HEK293 (cell line): Measurements from ENCODE around the gene CLCNKB.

Experiments used
- CTCF ChIA-PET: fragments of 350-600 bp; formaldehyde crosslinking; extraction: SDS; loops from one replicate; lab custom pipeline; 2021; ENCODE audit warnings: antibody characterized with exemption; lab: Yijun Ruan, JAX
- POLR2A ChIA-PET: fragments of 300-600 bp; formaldehyde crosslinking; extraction: SDS; loops from one replicate; lab custom pipeline; 2020; ENCODE audit warnings: antibody characterized with exemption, inconsistent platforms; lab: Yijun Ruan, JAX
- H3K27ac ChIP-seq: fragments of 200-500 bp; sonication (Bioruptor generic); 2 replicates; pipeline ENCODE4 v1.5.1; 2014; ENCODE audit warnings: low read depth, low read length, control low read depth, inconsistent platforms; ENCODE audit errors: extremely low read depth
- H3K36me3 ChIP-seq, 2 experiments: fragments of 200-500 bp in 1 of 2; sonication (Bioruptor generic) in 1 of 2; 1 replicate in 1 of 2; 2 replicates in 1 of 2; pipeline ENCODE4 v1.5.1; 2014 to 2017; ENCODE audit warnings: inconsistent platforms in 2 of 2, low read length in 2 of 2; ENCODE audit not compliant: control insufficient read depth in 2 of 2, insufficient read depth in 1 of 2
- H3K4me1 ChIP-seq: fragments of 200-500 bp; sonication (Bioruptor generic); 2 replicates; pipeline ENCODE4 v1.5.1; 2014; ENCODE audit warnings: mild to moderate bottlenecking, low read length, inconsistent platforms; ENCODE audit not compliant: control insufficient read depth, insufficient read depth
- H3K4me3 ChIP-seq: 2 replicates; pipeline ENCODE4 v1.5.1; 2011; ENCODE audit warnings: low read depth, mild to moderate bottlenecking, control low read depth, low read length, moderate library complexity
- H3K9me3 ChIP-seq: fragments of 200-500 bp; sonication (Bioruptor generic); 2 replicates; pipeline ENCODE4 v1.5.1; 2014; ENCODE audit warnings: low read depth, low read length, inconsistent platforms; ENCODE audit not compliant: control insufficient read depth, insufficient read depth
- CTCF ChIP-seq: fragments of 450-650 bp; formaldehyde crosslinking; IDR thresholded peaks from 2 replicates; pipeline ENCODE4 v1.5.1; 2016; ENCODE audit warnings: missing biosample characterization, missing genetic modification characterization
- EGR2 ChIP-seq: fragments of 450-650 bp; formaldehyde crosslinking; IDR thresholded peaks from 2 replicates; pipeline ENCODE4 v1.5.1; 2016; ENCODE audit warnings: low read depth, missing biosample characterization, missing genetic modification characterization
- HOXC10 ChIP-seq: sonication (generic); formaldehyde crosslinking; IDR thresholded peaks from 2 replicates; pipeline ENCODE4 v1.8.1; 2023; ENCODE audit warnings: mild to moderate bottlenecking, missing genetic modification reagents
- KLF1 ChIP-seq: fragments of 450-650 bp; formaldehyde crosslinking; IDR thresholded peaks from 2 replicates; pipeline ENCODE4 v1.5.1; 2016; ENCODE audit warnings: missing biosample characterization, missing genetic modification characterization
- YY2 ChIP-seq: fragments of 450-650 bp; formaldehyde crosslinking; IDR thresholded peaks from 2 replicates; pipeline ENCODE4 v1.5.1; 2016; ENCODE audit warnings: missing biosample characterization, missing genetic modification characterization
- ZBTB17 ChIP-seq: fragments of 450-650 bp; formaldehyde crosslinking; IDR thresholded peaks from 2 replicates; pipeline ENCODE4 v1.5.1; 2016; ENCODE audit warnings: missing biosample characterization, missing genetic modification characterization
- ZFHX2 ChIP-seq: fragments of 450-650 bp; formaldehyde crosslinking; conservative IDR thresholded peaks from 2 replicates; pipeline ENCODE4 v1.5.1; 2016; ENCODE audit warnings: missing biosample characterization, missing genetic modification characterization
- ZFP37 ChIP-seq: fragments of 450-650 bp; formaldehyde crosslinking; IDR thresholded peaks from 2 replicates; pipeline ENCODE4 v1.5.1; 2016; ENCODE audit warnings: missing biosample characterization, missing genetic modification characterization
- ZIC2 ChIP-seq: fragments of 450-650 bp; formaldehyde crosslinking; IDR thresholded peaks from 2 replicates; pipeline ENCODE4 v1.5.1; 2016; ENCODE audit warnings: missing biosample characterization, missing genetic modification characterization
- ZNF16 ChIP-seq: fragments of 450-650 bp; formaldehyde crosslinking; IDR thresholded peaks from 2 replicates; pipeline ENCODE4 v1.5.1; 2016; ENCODE audit warnings: low read depth, missing biosample characterization, missing genetic modification characterization
- ZNF2 ChIP-seq: fragments of 450-650 bp; formaldehyde crosslinking; IDR thresholded peaks from 2 replicates; pipeline ENCODE4 v1.5.1; 2016; ENCODE audit warnings: missing biosample characterization, missing genetic modification characterization
- ZNF366 ChIP-seq: fragments of 450-650 bp; formaldehyde crosslinking; conservative IDR thresholded peaks from 2 replicates; pipeline ENCODE4 v1.5.1; 2016; ENCODE audit warnings: missing biosample characterization, missing genetic modification characterization
- ZNF423 ChIP-seq: fragments of 450-650 bp; formaldehyde crosslinking; IDR thresholded peaks from 2 replicates; pipeline ENCODE4 v1.5.1; 2016; ENCODE audit warnings: missing biosample characterization, missing genetic modification characterization
- ZNF449 ChIP-seq: fragments of 450-650 bp; formaldehyde crosslinking; IDR thresholded peaks from 2 replicates; pipeline ENCODE4 v1.5.1; 2017; ENCODE audit warnings: missing biosample characterization, mild to moderate bottlenecking, missing genetic modification characterization, moderate library complexity
- ZSCAN16 ChIP-seq: fragments of 450-650 bp; formaldehyde crosslinking; IDR thresholded peaks from 2 replicates; pipeline ENCODE4 v1.5.1; 2016; ENCODE audit warnings: missing biosample characterization, missing genetic modification characterization
- ZSCAN18 ChIP-seq: fragments of 450-650 bp; formaldehyde crosslinking; IDR thresholded peaks from 2 replicates; pipeline ENCODE4 v1.5.1; 2016; ENCODE audit warnings: missing biosample characterization, missing genetic modification characterization
- TF ChIP-seq, protein P1 (sequence below): fragments of 450-650 bp; formaldehyde crosslinking; IDR thresholded peaks from 2 replicates; pipeline ENCODE4 v1.5.1; 2016; ENCODE audit warnings: missing biosample characterization, missing genetic modification characterization
- TF ChIP-seq, protein P2 (sequence below): fragments of 450-650 bp; formaldehyde crosslinking; IDR thresholded peaks from 2 replicates; pipeline ENCODE4 v1.5.1; 2016; ENCODE audit warnings: missing biosample characterization, missing genetic modification characterization, borderline replicate concordance
- TF ChIP-seq, protein P3 (sequence below): fragments of 450-650 bp; formaldehyde crosslinking; IDR thresholded peaks from 2 replicates; pipeline ENCODE4 v1.5.1; 2016; ENCODE audit warnings: missing biosample characterization, missing genetic modification characterization

The CLCNKB gene

DNA sequence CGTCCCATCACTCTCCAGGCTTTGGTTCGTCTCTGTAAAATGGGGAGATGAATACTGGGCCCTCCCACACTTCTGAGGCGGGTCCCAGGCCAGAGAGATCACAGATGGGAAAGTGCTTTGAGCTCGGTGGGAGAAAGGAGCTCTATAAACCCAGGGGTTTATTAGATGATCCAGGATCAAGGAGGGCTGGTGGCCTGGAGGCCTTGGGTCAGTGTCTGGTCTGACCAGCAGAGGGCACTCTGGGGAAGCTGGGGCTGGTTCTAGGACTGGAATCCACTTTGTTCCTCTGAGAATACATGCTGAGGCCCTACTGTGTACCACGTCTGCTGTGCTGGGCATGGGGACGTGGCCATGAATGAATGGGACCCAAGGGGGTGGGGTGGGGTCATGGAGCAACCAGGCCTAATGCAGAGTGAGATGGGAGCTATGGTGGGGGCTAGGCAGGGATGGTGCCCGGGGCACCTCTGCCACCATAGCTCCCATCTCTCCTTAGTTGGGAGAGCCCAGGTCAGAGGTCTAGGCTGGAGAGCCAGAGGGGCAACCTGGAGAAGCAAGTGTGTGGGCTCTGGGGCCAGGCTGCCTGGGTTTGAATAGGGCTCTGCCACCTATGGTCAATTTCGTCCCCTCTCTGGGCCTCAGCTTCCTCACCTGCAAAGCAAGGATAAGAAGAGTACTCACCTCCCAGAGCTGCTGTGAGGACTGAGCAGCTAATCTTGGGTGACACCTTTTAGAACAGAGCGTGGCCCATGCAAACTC lies 38.9 kb downstream of the CLCNKB start (continued):
- no peak for TF ChIP-seq ZNF366
- TF ChIP-seq ZNF16 (tag by site-specific recombination), result peak; percentile 78
- TF ChIP-seq HOXC10, result no peak
- TF ChIP-seq ZNF2 (tag by site-specific recombination), result no peak
- TF ChIP-seq ZIC2 (tag by site-specific recombination), result 0 out of 2 replicates have a peak, but pooled peaks have one; percentile 11
- 0 out of 2 replicates have a peak, but pooled peaks have one; percentile 28 for TF ChIP-seq ZBTB17
- peak; percentile 83 for TF ChIP-seq CTCF
- TF ChIP-seq YY2 (tag by site-specific recombination), result no peak
- no peak for TF ChIP-seq ZSCAN16 (tag by site-specific recombination)
- TF ChIP-seq ZNF449, result 0 out of 2 replicates have a peak, but pooled peaks have one; percentile 14
- TF ChIP-seq, all 188 proteins: peak for 8

GRCh38 chr1:16083486-16083885 lies 39.9 kb downstream of the CLCNKB start:
- H3K27ac ChIP-seq, result no peak overlapping the region
- H3K36me3 ChIP-seq, result no peaks in the 10 kb centered on the region
- CTCF ChIA-PET, result interaction anchor here (0.6 to 9.7 kb wide), 18 partner anchors 10 to 537 kb away, joined by 3 to 427 read pairs (median 16); partner anchors contain the start of genes EPHA2 and FAM131C
- POLR2A ChIA-PET, result interaction anchor here (1.3 to 3.0 kb wide), 3 partner anchors 30 to 105 kb away, joined by 3 to 9 read pairs (median 5); no protein-coding TSS in a partner anchor
- H3K9me3 ChIP-seq, result no peaks in the 10 kb centered on the region
- TF ChIP-seq ZFHX2 (tag by site-specific recombination) (peak; percentile 85), KLF1 (tag by site-specific recombination) (peak; percentile 85), ZFP37 (no peak), EGR2 (tag by site-specific recombination) (peak; percentile 80)
- TF ChIP-seq, protein P1, sequence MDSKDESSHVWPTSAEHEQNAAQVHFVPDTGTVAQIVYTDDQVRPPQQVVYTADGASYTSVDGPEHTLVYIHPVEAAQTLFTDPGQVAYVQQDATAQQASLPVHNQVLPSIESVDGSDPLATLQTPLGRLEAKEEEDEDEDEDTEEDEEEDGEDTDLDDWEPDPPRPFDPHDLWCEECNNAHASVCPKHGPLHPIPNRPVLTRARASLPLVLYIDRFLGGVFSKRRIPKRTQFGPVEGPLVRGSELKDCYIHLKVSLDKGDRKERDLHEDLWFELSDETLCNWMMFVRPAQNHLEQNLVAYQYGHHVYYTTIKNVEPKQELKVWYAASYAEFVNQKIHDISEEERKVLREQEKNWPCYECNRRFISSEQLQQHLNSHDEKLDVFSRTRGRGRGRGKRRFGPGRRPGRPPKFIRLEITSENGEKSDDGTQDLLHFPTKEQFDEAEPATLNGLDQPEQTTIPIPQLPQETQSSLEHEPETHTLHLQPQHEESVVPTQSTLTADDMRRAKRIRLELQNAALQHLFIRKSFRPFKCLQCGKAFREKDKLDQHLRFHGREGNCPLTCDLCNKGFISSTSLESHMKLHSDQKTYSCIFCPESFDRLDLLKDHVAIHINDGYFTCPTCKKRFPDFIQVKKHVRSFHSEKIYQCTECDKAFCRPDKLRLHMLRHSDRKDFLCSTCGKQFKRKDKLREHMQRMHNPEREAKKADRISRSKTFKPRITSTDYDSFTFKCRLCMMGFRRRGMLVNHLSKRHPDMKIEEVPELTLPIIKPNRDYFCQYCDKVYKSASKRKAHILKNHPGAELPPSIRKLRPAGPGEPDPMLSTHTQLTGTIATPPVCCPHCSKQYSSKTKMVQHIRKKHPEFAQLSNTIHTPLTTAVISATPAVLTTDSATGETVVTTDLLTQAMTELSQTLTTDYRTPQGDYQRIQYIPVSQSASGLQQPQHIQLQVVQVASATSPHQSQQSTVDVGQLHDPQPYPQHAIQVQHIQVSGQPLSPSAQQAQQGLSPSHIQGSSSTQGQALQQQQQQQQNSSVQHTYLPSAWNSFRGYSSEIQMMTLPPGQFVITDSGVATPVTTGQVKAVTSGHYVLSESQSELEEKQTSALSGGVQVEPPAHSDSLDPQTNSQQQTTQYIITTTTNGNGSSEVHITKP, result peak; percentile 52
- no peak overlapping the region for H3K4me3 ChIP-seq
- H3K4me1 ChIP-seq, result no peaks in the 10 kb centered on the region

GRCh38 chr1:16085522-16085921 lies 41.9 kb downstream of the CLCNKB start:
- H3K4me1 ChIP-seq, result no peaks in the 10 kb centered on the region
- TF ChIP-seq ZNF423 (tag by site-specific recombination), result no peak
- TF ChIP-seq ZSCAN18 (tag by site-specific recombination), result no peak
- TF ChIP-seq, protein P2, sequence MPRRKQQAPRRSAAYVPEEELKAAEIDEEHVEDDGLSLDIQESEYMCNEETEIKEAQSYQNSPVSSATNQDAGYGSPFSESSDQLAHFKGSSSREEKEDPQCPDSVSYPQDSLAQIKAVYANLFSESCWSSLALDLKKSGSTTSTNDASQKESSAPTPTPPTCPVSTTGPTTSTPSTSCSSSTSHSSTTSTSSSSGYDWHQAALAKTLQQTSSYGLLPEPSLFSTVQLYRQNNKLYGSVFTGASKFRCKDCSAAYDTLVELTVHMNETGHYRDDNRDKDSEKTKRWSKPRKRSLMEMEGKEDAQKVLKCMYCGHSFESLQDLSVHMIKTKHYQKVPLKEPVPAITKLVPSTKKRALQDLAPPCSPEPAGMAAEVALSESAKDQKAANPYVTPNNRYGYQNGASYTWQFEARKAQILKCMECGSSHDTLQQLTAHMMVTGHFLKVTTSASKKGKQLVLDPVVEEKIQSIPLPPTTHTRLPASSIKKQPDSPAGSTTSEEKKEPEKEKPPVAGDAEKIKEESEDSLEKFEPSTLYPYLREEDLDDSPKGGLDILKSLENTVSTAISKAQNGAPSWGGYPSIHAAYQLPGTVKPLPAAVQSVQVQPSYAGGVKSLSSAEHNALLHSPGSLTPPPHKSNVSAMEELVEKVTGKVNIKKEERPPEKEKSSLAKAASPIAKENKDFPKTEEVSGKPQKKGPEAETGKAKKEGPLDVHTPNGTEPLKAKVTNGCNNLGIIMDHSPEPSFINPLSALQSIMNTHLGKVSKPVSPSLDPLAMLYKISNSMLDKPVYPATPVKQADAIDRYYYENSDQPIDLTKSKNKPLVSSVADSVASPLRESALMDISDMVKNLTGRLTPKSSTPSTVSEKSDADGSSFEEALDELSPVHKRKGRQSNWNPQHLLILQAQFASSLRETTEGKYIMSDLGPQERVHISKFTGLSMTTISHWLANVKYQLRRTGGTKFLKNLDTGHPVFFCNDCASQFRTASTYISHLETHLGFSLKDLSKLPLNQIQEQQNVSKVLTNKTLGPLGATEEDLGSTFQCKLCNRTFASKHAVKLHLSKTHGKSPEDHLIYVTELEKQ (tag by site-specific recombination), result no peak
- TF ChIP-seq, protein P3, sequence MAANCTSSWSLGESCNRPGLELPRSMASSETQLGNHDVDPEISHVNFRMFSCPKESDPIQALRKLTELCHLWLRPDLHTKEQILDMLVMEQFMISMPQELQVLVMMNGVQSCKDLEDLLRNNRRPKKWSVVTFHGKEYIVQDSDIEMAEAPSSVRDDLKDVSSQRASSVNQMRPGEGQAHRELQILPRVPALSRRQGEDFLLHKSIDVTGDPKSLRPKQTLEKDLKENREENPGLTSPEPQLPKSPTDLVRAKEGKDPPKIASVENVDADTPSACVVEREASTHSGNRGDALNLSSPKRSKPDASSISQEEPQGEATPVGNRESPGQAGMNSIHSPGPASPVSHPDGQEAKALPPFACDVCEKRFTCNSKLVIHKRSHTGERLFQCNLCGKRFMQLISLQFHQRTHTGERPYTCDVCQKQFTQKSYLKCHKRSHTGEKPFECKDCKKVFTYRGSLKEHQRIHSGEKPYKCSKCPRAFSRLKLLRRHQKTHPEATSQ (tag by site-specific recombination), result no peak

More at GRCh38 chr1:16085522-16085921, 41.9 kb downstream of the CLCNKB start:
- H3K9me3 ChIP-seq, result no peaks in the 10 kb centered on the region
- H3K27ac ChIP-seq, result no peak overlapping the region
- no peak overlapping the region for H3K4me3 ChIP-seq
- POLR2A ChIA-PET, result no interaction called here
- no peaks in the 10 kb centered on the region for H3K36me3 ChIP-seq
- CTCF ChIA-PET, result interaction anchor here (0.5 to 9.7 kb wide), 6 partner anchors 29 to 295 kb away, joined by 3 to 427 read pairs (median 4); no protein-coding TSS in a partner anchor
